HepG2 (cell line): ENCODE results near the gene MYO5B. TPM values are rescaled to one million over a fixed set of nuclear protein-coding genes. Genes with fewer than 3 reads are reported as not detected.
A peak's percentile ranks its signal among the peaks of the same experiment; 100 is the strongest.

ENCODE experiments used
- FOXC1 ChIP-seq: sonication (generic); formaldehyde crosslinking; IDR thresholded peaks from 2 replicates; pipeline ENCODE4 v1.8.0; 2022; ENCODE audit warnings: mild to moderate bottlenecking, missing genetic modification reagents, borderline replicate concordance
- KDM2A ChIP-seq: sonication (generic); formaldehyde crosslinking; IDR thresholded peaks from 2 replicates; pipeline ENCODE4 v1.4.0; 2020; ENCODE audit warnings: low read depth, missing genetic modification reagents, borderline replicate concordance
- KDM3A ChIP-seq: IDR thresholded peaks from 2 replicates; pipeline ENCODE4 v1.6.1; 2018; ENCODE audit warnings: low read depth, missing compliant biosample characterization
- PHF5A ChIP-seq: IDR thresholded peaks from one replicate; pipeline ENCODE4 v1.6.1; 2018; ENCODE audit warnings: low read depth, missing genetic modification reagents; ENCODE audit not compliant: unreplicated experiment
- ZFP82 ChIP-seq: sonication (generic); formaldehyde crosslinking; IDR thresholded peaks from 2 replicates; pipeline ENCODE4 v1.5.1; 2020; ENCODE audit warnings: mild to moderate bottlenecking, missing genetic modification reagents, borderline replicate concordance
- ZNF20 ChIP-seq: sonication (generic); formaldehyde crosslinking; IDR thresholded peaks from 2 replicates; pipeline ENCODE4 v1.4.0; 2020; ENCODE audit warnings: mild to moderate bottlenecking, moderate library complexity, missing genetic modification reagents
- ZNF225 ChIP-seq: sonication (generic); formaldehyde crosslinking; IDR thresholded peaks from 2 replicates; pipeline ENCODE4 v1.4.0; 2020; ENCODE audit warnings: mild to moderate bottlenecking, missing genetic modification reagents
- ZNF230 ChIP-seq: sonication (generic); formaldehyde crosslinking; IDR thresholded peaks from 2 replicates; pipeline ENCODE4 v1.4.0; 2020; ENCODE audit warnings: mild to moderate bottlenecking, missing genetic modification reagents
- polyA plus RNA-seq, 8 experiments: library from polyadenylated mRNA; depleted of rRNA in 3 of 8; stranded (reverse) in 7 of 8; unstranded in 1 of 8; fragments of >200 nt; fragmentation: Illumina TruSeq in 4 of 8; extraction: Trizol in 4 of 8; gene quantifications; 2 replicates each; pipeline versions ENCODE4 v1.2.1 to v1.2.3, GENCODE V29; 2011 to 2016; ENCODE audit warnings: low read depth in 4 of 8, missing spikeins in 1 of 8, mixed read lengths in 1 of 8; ENCODE audit not compliant: insufficient read depth in 1 of 8
- total RNA-seq, 5 experiments: library from RNA; depleted of rRNA; stranded (reverse); fragments of >200 nt; fragmentation: Illumina TruSeq; extraction: Trizol; gene quantifications; 2 replicates each; pipeline ENCODE4 v1.2.3, GENCODE V29; 2016; ENCODE audit warnings: low read depth in 1 of 5
- TF ChIP-seq, protein P1 (sequence below): sonication (generic); formaldehyde crosslinking; IDR thresholded peaks from 2 replicates; pipeline ENCODE4 v1.5.1; 2020; ENCODE audit warnings: mild to moderate bottlenecking, moderate library complexity, missing genetic modification reagents
- TF ChIP-seq, protein P2 (sequence below): sonication (generic); formaldehyde crosslinking; IDR thresholded peaks from 2 replicates; pipeline ENCODE4 v1.5.0; 2020; ENCODE audit warnings: mild to moderate bottlenecking, missing genetic modification reagents
- TF ChIP-seq, protein P3 (sequence below): sonication (generic); formaldehyde crosslinking; IDR thresholded peaks from 2 replicates; pipeline ENCODE4 v1.8.1; 2023; ENCODE audit warnings: mild to moderate bottlenecking, missing genetic modification reagents
- TF ChIP-seq, protein P4 (sequence below): sonication (generic); formaldehyde crosslinking; IDR thresholded peaks from 2 replicates; pipeline ENCODE4 v1.5.1; 2020; ENCODE audit warnings: mild to moderate bottlenecking, missing genetic modification reagents, borderline replicate concordance

Gene MYO5B
- total and polyA plus RNA-seq, 2 of the 13 experiments (the other 11 are each of a cell fraction or from before 2014, with no cell fraction given): 13.1 to 24.0 TPM

DNA sequence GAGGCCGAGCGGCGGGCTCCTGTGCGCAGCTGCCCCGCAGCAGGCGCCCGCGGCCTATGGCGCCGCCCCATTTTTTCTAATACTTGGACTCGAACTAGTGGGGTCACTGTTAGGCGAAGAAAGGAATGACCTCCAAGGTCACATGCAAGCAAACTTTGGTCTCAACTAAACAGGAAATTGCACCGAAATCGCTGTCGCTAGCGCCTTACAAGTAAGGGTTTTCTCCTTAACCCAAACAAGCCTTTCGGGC lies 382.0 kb downstream of the MYO5B start (continued):
- TF ChIP-seq ZNF225 (CRISPR knock-in tag) (no peak), ZNF230 (0 out of 2 replicates have a peak, but pooled peaks have one; percentile 57), ZNF20 (CRISPR knock-in tag) (no peak), KDM2A (CRISPR knock-in tag) (no peak; the same call in 1 of the 2 replicates), FOXC1 (CRISPR knock-in tag) (no peak), ZFP82 (CRISPR knock-in tag) (no peak), PHF5A (CRISPR knock-in tag) (no peak), KDM3A (CRISPR knock-in tag) (no peak)
- TF ChIP-seq, protein P1, sequence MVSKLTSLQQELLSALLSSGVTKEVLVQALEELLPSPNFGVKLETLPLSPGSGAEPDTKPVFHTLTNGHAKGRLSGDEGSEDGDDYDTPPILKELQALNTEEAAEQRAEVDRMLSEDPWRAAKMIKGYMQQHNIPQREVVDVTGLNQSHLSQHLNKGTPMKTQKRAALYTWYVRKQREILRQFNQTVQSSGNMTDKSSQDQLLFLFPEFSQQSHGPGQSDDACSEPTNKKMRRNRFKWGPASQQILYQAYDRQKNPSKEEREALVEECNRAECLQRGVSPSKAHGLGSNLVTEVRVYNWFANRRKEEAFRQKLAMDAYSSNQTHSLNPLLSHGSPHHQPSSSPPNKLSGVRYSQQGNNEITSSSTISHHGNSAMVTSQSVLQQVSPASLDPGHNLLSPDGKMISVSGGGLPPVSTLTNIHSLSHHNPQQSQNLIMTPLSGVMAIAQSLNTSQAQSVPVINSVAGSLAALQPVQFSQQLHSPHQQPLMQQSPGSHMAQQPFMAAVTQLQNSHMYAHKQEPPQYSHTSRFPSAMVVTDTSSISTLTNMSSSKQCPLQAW (CRISPR knock-in tag): no peak
- TF ChIP-seq, protein P2, sequence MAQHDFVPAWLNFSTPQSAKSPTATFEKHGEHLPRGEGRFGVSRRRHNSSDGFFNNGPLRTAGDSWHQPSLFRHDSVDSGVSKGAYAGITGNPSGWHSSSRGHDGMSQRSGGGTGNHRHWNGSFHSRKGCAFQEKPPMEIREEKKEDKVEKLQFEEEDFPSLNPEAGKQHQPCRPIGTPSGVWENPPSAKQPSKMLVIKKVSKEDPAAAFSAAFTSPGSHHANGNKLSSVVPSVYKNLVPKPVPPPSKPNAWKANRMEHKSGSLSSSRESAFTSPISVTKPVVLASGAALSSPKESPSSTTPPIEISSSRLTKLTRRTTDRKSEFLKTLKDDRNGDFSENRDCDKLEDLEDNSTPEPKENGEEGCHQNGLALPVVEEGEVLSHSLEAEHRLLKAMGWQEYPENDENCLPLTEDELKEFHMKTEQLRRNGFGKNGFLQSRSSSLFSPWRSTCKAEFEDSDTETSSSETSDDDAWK (CRISPR knock-in tag): no peak
- TF ChIP-seq, protein P3, sequence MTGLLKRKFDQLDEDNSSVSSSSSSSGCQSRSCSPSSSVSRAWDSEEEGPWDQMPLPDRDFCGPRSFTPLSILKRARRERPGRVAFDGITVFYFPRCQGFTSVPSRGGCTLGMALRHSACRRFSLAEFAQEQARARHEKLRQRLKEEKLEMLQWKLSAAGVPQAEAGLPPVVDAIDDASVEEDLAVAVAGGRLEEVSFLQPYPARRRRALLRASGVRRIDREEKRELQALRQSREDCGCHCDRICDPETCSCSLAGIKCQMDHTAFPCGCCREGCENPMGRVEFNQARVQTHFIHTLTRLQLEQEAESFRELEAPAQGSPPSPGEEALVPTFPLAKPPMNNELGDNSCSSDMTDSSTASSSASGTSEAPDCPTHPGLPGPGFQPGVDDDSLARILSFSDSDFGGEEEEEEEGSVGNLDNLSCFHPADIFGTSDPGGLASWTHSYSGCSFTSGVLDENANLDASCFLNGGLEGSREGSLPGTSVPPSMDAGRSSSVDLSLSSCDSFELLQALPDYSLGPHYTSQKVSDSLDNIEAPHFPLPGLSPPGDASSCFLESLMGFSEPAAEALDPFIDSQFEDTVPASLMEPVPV: no peak
- TF ChIP-seq, protein P4, sequence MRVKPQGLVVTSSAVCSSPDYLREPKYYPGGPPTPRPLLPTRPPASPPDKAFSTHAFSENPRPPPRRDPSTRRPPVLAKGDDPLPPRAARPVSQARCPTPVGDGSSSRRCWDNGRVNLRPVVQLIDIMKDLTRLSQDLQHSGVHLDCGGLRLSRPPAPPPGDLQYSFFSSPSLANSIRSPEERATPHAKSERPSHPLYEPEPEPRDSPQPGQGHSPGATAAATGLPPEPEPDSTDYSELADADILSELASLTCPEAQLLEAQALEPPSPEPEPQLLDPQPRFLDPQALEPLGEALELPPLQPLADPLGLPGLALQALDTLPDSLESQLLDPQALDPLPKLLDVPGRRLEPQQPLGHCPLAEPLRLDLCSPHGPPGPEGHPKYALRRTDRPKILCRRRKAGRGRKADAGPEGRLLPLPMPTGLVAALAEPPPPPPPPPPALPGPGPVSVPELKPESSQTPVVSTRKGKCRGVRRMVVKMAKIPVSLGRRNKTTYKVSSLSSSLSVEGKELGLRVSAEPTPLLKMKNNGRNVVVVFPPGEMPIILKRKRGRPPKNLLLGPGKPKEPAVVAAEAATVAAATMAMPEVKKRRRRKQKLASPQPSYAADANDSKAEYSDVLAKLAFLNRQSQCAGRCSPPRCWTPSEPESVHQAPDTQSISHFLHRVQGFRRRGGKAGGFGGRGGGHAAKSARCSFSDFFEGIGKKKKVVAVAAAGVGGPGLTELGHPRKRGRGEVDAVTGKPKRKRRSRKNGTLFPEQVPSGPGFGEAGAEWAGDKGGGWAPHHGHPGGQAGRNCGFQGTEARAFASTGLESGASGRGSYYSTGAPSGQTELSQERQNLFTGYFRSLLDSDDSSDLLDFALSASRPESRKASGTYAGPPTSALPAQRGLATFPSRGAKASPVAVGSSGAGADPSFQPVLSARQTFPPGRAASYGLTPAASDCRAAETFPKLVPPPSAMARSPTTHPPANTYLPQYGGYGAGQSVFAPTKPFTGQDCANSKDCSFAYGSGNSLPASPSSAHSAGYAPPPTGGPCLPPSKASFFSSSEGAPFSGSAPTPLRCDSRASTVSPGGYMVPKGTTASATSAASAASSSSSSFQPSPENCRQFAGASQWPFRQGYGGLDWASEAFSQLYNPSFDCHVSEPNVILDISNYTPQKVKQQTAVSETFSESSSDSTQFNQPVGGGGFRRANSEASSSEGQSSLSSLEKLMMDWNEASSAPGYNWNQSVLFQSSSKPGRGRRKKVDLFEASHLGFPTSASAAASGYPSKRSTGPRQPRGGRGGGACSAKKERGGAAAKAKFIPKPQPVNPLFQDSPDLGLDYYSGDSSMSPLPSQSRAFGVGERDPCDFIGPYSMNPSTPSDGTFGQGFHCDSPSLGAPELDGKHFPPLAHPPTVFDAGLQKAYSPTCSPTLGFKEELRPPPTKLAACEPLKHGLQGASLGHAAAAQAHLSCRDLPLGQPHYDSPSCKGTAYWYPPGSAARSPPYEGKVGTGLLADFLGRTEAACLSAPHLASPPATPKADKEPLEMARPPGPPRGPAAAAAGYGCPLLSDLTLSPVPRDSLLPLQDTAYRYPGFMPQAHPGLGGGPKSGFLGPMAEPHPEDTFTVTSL (CRISPR knock-in tag): no peak
